Measurements from ENCODE around the gene MMP24. TPM values are rescaled to one million over a fixed set of nuclear protein-coding genes. Genes with fewer than 3 reads are reported as not detected.
"Not testable (repeated sequence)": the region's sequence is repeated elsewhere in the genome, so short reads cannot be mapped to it uniquely, and the experiment has no call there.

MMP24 gene
- polyA plus RNA-seq, 3 donors from 2014 or later, result 0.06 to 0.17 TPM; not detected in 1

DNA sequence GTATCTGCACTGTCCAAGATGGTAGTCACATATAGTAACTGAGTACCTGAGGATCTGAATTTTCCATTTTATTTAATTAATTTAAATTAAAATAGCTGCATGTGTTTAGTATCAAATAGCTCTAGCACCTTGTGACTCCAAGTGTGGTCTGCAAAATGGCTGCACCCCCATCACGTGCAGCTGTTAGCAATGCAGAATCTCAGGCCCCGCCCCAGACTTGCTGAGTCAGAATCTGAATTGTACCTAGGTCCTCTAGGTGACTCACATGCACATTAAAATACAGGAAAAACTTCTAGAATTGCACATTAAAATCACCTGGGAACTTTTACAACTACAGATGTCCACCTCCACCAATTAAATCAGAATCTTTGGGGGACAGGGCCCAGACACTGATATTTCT lies 84.9 kb downstream of the MMP24 start:
- Mint-ChIP-seq H3K27ac (no peak overlapping the region), H3K4me1 (peaks cover 20 to 32% of the 10 kb centered on the region in 2 donors), H3K4me3 (no peak overlapping the region), H3K9me3 (no peaks in the 10 kb centered on the region), H3K36me3 (peaks cover 4 to 19% (median 10%) of the 10 kb centered on the region in 3 donors), H3K27me3 (ENCODE audit: low read depth in 3 of 3) (peaks cover 0 to 1% (median 0%) of the 10 kb centered on the region in 3 donors)
- no peak for DNase-seq

DNA sequence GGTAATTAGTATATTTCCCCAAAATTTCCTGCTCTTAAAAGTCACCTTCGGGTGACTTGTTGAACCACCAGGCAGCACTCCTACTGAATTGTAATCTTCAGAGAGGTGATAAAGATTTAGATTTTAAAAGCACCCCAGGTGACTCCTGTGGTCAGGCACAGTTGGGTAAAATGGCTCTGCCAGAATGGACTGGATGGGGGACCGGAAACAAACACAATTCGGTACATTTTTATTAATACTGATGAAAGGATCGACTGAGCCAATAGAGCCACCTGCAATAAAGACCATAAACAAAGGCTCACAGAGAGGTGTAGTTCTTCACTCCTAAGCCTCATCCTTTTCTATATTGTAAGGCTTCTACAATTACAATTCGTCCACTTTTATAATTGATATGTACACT lies 85.3 kb downstream of the MMP24 start:
- Mint-ChIP-seq H3K4me1 (peaks cover 22 to 33% of the 10 kb centered on the region in 2 donors), H3K27ac (no peak overlapping the region), H3K9me3 (no peaks in the 10 kb centered on the region), H3K27me3 (ENCODE audit: low read depth in 3 of 3) (peaks cover 0 to 1% (median 0%) of the 10 kb centered on the region in 3 donors), H3K4me3 (no peak overlapping the region), H3K36me3 (peaks cover 4 to 19% (median 10%) of the 10 kb centered on the region in 3 donors)
- no peak for DNase-seq

DNA sequence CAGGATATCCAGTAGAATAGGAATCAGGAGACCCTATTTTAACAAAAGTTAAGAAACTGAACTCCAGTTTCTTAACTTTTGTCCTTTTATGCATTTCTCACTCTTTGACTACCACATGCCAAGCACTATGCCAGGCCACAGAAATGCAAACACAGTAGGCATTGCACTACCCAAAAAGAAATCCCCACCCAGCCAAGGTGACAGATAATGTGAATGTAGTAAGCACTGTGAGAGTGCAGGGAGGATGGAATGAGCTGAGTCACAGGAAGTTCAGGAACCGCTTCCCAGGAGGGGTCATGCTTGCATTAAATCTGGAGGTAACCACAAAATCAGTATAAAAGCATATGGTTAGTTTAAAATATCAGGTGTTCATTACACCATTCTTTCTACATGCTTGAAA lies 85.8 kb downstream of the MMP24 start:
- peaks cover 22 to 33% of the 10 kb centered on the region in 2 donors for H3K4me1 Mint-ChIP-seq
- no peaks in the 10 kb centered on the region for H3K9me3 Mint-ChIP-seq
- H3K4me3 Mint-ChIP-seq, result no peak overlapping the region
- no peak for DNase-seq
- H3K27me3 Mint-ChIP-seq (ENCODE audit: low read depth in 3 of 3), result peaks cover 0 to 1% (median 0%) of the 10 kb centered on the region in 3 donors
- peaks cover 4 to 19% (median 10%) of the 10 kb centered on the region in 3 donors for H3K36me3 Mint-ChIP-seq
- no peak overlapping the region for H3K27ac Mint-ChIP-seq

DNA sequence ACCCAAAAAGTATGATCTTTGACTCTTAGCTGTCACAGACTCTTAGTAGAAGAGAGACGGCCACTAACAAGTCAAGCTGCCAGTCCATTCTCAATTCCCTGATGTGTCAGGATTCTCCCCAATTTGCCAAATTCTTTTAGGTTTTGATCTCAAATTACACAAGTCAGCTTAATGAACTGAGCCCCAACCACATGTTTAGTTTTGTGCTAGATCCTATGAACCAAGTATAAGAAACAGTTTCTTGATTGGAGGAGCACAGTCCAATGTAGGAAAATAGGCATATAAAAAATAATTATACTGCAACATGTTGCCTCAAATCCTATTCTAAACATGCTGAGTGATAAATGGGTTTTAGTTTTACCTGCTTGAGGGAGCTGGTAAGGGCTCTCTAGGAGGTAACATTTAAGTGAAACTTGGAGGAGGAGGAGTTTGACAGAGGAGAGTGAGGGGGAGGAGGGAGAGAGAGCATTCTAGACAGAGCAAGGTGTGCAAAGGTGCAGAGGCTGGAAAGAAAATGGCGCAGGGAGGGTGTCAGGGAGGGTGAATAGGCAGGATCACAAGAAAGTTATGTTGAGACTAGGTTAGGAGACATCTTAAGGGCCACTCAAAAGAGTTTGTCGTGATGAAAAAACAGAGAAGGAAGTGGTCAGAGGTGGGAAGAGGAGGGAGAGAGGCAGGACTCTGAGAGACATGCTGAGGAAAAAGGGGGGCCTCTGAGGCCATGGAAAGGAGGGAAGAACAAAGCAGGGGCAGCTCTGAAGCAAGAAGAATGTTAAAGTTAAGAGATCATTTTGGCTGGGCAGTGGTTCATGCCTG lies 88.5 kb downstream of the MMP24 start:
- peaks cover 4 to 17% (median 10%) of the 10 kb centered on the region in 3 donors for H3K36me3 Mint-ChIP-seq
- H3K4me3 Mint-ChIP-seq, result peak overlapping the region; percentile 15 to 62 (median 59)
- peaks cover 0 to 1% (median 0%) of the 10 kb centered on the region in 3 donors for H3K27me3 Mint-ChIP-seq (ENCODE audit: low read depth in 3 of 3)
- peak overlapping the region; percentile 55 to 92 (median 78) for H3K27ac Mint-ChIP-seq
- DNase-seq, result peak in 2 of 3 donors; percentile 8 to 14
- no peaks in the 10 kb centered on the region for H3K9me3 Mint-ChIP-seq
- H3K4me1 Mint-ChIP-seq, result peaks cover 24 to 33% of the 10 kb centered on the region in 2 donors

DNA sequence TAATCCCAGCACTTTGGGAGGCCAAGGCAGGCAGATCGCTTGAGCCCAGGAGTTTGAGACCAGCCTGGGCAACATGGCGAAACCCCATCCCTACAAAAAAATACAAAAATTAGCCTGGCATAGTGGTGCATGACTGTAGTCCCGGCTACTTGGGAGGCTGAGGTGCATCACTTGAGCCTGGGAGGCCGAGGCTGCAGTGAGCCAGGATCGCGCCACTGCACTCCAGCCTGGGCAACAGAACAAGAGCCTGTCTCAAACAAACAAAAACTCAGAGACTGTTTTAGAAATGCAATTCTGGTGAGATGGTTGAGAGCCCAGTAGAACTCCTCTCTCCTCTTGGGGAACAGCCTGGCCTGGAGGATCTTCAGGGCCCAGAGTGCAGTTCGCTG lies 89.1 kb downstream of the MMP24 start:
- not testable (repeated sequence) for H3K27me3 Mint-ChIP-seq (ENCODE audit: low read depth in 3 of 3); DNase-seq; H3K9me3 Mint-ChIP-seq
- Mint-ChIP-seq H3K4me3 (peak overlapping the region in 2 of 5 donors; percentile 59 to 62), H3K27ac (peak overlapping the region; percentile 24 to 92 (median 78)), H3K4me1 (peaks cover 24 to 33% of the 10 kb centered on the region in 2 donors), H3K36me3 (peaks cover 4 to 14% (median 10%) of the 10 kb centered on the region in 3 donors)

DNA sequence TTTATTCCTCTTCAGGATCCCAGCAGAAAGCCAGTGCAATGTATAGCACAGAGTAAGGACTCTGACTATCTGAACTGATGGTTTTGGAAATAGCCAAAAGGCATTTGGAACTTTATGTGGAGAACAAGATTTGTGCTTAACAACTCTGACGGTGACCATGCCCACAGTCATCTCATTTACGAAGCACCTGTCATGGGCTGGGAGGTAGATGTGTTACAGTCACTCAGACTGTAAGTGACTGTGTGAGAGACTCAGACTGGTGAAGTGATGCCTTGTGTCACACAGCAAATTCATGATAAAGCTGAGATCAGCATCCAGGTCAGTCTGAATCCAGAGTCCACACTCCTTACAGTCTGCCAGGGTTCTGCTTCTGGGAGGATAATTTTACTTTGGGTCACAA lies 89.6 kb downstream of the MMP24 start:
- Mint-ChIP-seq H3K36me3 (peaks cover 4 to 16% (median 13%) of the 10 kb centered on the region in 3 donors), H3K4me1 (peaks cover 24 to 33% of the 10 kb centered on the region in 2 donors), H3K27ac (peak overlapping the region in 5 of 6 donors; percentile 24 to 84 (median 58)), H3K4me3 (peak overlapping the region in 2 of 5 donors; percentile 8 to 22), H3K27me3 (ENCODE audit: low read depth in 3 of 3) (peaks cover 0 to 1% (median 0%) of the 10 kb centered on the region in 3 donors), H3K9me3 (no peaks in the 10 kb centered on the region)
- DNase-seq, result no peak

DNA sequence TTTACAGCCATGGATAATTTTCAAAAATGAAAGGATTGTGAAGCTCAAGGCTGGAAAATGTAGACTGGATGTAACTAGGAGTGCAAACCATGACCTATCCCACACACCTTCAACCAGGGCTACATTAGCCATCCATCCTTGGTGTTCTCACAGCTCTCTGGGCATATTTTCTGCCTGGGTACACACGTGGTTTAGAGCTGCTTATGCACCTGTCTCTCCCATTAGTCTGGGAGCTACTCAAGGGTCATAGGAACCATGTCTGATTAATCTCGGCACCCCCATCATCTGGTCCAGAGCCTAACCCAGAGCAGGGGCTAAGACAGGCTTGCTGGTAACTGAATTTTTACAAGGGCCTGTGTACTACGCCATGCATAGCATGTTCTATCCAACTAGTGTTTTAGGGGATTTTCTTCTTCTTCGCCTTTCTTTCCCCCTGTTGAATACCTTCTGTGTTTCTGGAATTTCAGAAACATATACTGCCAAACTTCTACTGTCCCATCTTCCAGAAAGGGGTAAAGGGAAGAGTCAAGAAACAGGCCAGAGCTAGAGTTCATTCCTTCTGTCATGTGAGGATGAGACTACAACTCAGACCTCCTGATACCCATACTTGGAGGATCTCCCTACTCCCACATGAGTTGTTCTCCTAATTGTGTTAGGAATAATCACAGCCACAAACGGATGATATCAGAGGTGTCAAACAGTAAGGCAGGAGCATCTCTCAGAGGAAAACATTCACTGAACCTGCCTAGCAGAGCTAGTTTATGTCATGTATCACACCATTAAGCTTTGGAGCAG lies 91.1 kb downstream of the MMP24 start:
- Mint-ChIP-seq H3K27me3 (ENCODE audit: low read depth in 3 of 3) (no peaks in the 10 kb centered on the region), H3K36me3 (peaks cover 3 to 10% (median 5%) of the 10 kb centered on the region in 3 donors), H3K4me3 (no peak overlapping the region), H3K9me3 (no peaks in the 10 kb centered on the region), H3K4me1 (peaks cover 24 to 27% of the 10 kb centered on the region in 2 donors), H3K27ac (peak overlapping the region in 1 of 6 donors; percentile 31)
- DNase-seq, result no peak

DNA sequence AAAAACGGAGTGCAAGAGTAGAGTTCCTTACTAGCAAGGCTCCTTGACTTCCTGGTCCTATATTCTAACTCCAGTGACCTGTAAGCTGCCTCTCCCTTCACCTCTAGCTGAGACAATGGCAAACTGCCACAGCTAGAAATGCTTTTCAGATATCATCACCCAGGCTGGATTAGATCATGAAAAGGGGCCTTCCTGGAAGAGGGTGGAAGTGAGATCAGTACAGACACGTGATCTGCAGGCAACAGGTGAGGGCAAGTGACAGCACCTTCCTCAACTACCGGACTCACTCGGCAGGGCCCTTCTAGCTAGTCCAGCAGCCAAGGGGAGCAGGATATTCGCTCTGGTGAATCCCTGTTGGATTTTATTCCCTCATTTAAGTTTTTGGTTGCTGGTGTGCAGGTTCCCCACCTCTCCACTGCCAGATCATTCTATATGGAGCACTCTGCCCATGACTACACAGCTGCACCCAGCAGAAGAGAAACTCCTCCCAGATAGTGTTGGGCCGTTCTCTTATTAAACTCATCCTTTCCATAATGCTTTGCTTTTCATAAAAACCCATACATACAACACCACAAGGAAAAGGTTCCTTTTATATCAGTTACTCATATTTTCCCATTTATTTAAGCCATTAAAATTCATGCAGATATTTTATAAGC lies 92.1 kb downstream of the MMP24 start:
- DNase-seq, result no peak
- Mint-ChIP-seq H3K27me3 (ENCODE audit: low read depth in 3 of 3) (no peaks in the 10 kb centered on the region), H3K4me3 (no peak overlapping the region), H3K9me3 (no peaks in the 10 kb centered on the region), H3K27ac (no peak overlapping the region), H3K36me3 (peaks cover 0 to 8% (median 3%) of the 10 kb centered on the region in 3 donors), H3K4me1 (peaks cover 24% of the 10 kb centered on the region in 2 donors)

DNA sequence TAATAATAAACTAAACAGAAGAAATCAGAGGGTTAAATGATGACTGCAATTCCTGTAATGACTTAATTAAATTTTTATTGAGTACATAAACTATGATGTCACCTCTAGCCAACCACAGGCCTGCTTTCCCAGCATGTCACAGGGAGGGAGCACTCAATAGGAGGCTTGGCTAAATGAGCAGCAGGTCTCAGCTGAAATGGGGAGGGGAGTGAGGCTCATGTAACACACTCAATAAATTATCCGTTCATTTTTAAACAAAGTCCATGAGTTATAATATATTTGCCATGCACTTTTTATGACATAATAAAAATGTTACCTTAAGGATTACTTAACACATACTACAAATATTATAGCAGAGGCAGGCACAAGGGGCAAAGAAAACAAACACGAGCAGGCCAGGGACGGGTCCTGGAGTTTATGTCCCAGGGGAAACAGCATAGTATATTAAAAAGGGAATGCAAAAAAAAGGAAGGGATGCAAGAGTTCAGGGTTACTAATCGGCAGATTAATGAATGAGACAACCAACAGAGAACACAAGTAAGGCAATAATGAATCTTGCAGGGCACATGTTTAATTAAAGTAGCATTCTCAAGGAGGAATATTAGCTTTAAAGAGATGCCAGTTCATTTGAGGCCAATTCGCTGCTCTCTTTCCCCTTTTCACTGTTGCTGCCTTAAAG lies 92.8 kb downstream of the MMP24 start:
- no peaks in the 10 kb centered on the region for H3K9me3 Mint-ChIP-seq
- H3K4me1 Mint-ChIP-seq, result peaks cover 22 to 24% of the 10 kb centered on the region in 2 donors
- no peak overlapping the region for H3K27ac Mint-ChIP-seq
- H3K36me3 Mint-ChIP-seq, result peaks cover 0 to 6% (median 3%) of the 10 kb centered on the region in 3 donors
- H3K4me3 Mint-ChIP-seq, result no peak overlapping the region
- no peak for DNase-seq
- no peaks in the 10 kb centered on the region for H3K27me3 Mint-ChIP-seq (ENCODE audit: low read depth in 3 of 3)

DNA sequence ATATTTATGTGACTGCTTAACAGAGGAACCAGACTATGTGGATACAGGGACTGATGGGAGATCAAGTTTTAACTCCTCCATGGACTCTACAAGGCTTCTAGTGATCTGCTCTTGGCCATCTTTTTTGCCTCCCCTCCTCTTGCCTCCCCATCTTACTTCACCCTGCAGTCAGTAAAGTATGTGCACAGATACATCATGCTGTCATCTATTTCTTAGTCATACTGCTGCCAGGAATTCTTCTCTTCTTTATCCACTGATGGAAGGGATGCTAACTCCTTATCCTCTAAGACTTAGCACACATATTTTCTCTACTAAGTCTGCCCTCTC lies 93.3 kb downstream of the MMP24 start:
- Mint-ChIP-seq H3K4me3 (no peak overlapping the region), H3K27ac (no peak overlapping the region), H3K27me3 (ENCODE audit: low read depth in 3 of 3) (no peaks in the 10 kb centered on the region), H3K4me1 (peaks cover 17 to 19% of the 10 kb centered on the region in 2 donors), H3K36me3 (peaks cover 0 to 4% (median 3%) of the 10 kb centered on the region in 3 donors), H3K9me3 (no peaks in the 10 kb centered on the region)
- no peak for DNase-seq

DNA sequence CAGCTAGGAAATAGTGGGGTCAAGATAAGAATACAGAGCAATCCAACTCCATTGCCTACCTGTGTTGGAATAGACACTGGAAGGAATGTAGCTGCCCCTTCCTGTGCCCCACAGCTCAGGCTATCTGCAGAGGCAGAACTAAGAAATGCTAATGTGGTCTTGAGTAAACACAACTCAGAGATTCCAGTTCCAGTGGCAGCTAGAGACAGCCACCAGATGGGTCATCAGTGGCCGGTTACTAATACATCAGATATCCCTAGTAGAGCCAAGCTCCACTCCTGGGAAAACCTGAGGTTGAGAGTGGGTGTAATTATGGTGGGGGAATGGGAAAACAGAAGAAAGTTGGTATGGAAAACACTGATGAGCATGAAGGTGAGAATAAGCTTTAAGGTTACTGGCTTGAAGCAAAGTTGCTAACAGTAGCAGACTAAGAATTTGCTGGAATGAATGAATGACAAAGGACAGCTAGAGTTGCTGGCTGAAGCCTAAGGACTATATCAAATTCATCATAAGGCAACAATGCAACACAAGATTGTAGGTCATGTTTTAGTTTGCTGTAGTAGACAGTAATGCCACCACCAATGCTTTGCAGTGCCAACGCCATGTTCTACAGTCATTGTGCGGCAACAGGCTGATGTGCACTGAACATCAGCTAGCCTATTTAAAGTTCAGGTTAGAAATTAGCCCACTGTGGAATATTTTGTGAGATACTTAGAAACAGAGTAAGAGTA lies 94.1 kb downstream of the MMP24 start:
- no peak overlapping the region for H3K4me3 Mint-ChIP-seq
- no peaks in the 10 kb centered on the region for H3K27me3 Mint-ChIP-seq (ENCODE audit: low read depth in 3 of 3)
- peaks cover 10 to 12% of the 10 kb centered on the region in 2 donors for H3K4me1 Mint-ChIP-seq
- H3K27ac Mint-ChIP-seq, result no peak overlapping the region
- no peak for DNase-seq
- no peaks in the 10 kb centered on the region for H3K9me3 Mint-ChIP-seq
- peaks cover 0 to 4% (median 3%) of the 10 kb centered on the region in 3 donors for H3K36me3 Mint-ChIP-seq

DNA sequence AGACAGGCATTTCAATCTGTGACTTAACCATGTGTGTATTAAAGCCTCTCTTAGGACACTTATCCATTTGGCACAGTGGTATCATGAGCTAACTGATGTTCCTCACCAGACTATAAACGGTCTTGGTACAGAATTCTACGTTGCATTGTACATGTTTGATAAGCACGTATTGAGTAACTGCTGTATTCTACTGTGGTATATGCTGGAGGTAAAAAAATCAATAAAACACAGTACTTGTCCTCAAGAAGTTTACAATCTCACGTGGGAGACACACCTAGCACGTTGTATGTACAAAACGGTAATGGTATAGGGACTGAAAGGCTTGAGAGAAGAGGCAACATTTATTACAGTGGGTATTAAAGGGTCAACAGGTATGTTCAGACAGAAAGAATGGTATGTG lies 98.9 kb downstream of the MMP24 start:
- H3K36me3 Mint-ChIP-seq, result peaks cover 0 to 4% (median 3%) of the 10 kb centered on the region in 3 donors
- H3K9me3 Mint-ChIP-seq, result no peaks in the 10 kb centered on the region
- H3K27me3 Mint-ChIP-seq (ENCODE audit: low read depth in 3 of 3), result no peaks in the 10 kb centered on the region
- DNase-seq, result no peak
- H3K4me3 Mint-ChIP-seq, result no peak overlapping the region
- H3K4me1 Mint-ChIP-seq, result no peaks in the 10 kb centered on the region
- no peak overlapping the region for H3K27ac Mint-ChIP-seq
